GM19438 (cell line): ENCODE measurements around the gene NBL1.

Experiments used
- ATAC-seq: cut with Tn5 transposase; IDR thresholded peaks from one replicate; pipeline ENCODE4 v1.9.1; 2021; ENCODE audit warnings: low read depth; ENCODE audit not compliant: unreplicated experiment

NBL1 gene

DNA sequence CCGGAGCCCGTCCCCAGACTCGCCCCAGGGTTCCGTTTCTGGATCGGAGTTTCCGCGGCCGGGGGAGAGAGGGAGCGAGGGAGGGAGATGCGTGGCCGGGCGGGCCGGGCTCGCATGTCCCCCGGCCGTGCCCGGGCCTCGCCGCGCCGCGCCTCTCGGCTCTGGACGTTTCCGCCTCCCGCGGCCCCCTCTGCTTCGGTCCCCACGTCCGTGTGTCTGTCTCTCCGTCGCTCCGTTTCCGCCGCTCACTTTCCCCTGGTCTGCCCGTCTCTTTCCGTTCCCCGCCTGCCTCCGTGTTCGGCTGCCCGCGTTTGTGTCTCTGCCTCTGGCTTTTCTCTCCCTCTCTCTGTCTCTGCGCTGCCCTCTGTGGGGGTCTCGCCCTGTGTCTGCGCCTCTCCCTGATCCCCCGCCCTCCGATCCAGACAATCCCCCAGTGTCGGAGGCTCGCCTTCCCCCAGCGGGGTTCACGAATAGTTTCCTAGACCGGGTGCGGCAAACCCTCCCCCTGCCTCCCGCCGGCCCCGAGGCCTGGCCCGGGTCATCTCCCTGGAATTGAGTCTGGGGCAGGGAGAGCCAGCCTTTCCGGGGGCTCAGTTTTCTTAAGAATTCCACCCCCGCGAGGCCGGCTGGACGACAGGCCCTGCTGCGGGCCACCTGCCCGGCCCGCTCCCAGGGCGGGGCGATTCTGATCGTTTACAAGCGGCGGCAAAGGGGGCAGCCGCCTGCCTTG is 735 bp downstream of the NBL1 start:
- ATAC-seq: no peak

DNA sequence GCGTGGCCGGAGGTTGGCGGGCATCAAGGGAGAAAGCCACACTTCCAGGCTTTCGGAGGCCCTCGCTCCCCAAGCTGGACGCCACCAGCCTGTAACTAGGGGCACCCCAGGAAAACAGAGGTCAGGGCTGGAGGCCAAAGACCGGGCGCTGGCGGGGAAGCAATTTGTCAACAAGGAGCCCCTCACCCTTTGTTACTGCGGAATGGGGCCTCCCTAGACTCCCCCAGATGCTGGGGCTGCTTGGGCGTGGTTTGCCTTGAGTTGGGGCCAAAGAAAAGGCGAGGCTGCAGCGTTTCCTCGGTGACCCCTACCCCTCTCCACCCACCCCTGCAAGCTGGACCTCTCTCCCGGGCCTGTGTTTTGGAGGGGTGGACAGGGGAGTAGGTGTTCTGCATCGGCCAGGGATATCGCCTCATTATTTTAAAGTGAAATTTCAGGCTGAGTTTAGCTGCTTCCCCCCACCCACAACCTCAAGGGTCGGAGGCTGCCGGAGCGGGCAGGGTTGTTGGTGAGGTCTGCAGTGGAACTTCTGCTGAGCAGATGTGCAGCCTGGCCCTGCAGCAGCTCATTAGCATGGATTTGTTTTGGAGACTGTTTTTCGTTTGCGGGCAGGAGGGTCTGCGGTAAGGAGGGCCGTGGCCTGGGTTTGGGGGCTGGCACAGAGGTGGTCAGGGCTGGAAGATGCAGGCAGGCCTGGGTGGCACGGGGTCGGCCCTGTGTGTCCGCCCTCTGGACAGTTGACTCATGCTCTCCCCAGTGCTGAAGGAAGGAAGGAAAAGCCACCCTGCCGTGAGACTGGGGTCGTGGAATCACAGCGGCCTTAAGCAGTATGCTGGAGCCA is 1.5 kb downstream of the NBL1 start:
- no peak for ATAC-seq

DNA sequence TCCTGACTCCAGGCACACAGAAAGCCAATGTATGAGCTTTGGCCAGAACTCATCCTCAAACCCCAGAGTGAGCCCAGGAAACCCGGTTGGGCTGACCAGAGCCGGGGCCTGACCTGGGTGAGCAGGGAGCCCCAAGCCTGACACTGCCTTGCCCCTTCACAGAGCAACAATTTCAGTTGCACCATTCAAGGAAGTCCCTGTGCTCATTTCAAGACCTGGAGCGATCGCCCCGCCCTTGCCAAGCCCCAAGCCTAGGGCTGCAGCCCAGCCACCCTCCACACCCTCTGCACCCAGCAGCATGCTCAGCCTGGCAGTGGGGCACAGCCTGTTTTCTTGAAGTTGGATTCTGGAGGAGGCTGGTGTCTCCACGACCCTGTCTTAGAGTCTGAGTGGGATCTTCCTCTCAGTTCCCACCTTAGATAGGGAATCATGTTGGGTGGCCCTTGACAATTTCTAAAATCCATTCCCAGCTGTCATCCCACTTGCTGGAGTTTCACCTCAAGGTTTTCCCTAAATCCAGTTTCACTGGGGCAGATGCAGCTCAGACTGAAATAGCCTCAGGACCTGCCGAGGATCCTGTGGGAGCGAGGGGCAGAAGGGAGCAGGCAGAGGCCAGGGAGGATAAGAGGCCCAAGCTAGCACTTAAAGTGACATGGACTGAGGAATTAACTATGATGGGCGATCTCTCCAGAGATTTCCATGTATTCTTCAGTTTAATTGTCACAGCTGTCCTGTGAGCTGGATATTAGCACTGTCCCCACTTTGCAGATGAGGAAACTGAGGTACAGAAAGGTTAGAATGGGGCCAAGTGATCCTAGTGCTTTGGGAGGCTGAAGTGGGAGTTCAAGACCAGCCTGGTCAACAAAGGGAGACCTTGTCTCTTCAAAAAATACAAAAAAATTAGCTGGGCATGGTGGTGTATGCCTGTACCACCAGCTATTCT is 2.5 kb downstream of the NBL1 start:
- no peak for ATAC-seq

DNA sequence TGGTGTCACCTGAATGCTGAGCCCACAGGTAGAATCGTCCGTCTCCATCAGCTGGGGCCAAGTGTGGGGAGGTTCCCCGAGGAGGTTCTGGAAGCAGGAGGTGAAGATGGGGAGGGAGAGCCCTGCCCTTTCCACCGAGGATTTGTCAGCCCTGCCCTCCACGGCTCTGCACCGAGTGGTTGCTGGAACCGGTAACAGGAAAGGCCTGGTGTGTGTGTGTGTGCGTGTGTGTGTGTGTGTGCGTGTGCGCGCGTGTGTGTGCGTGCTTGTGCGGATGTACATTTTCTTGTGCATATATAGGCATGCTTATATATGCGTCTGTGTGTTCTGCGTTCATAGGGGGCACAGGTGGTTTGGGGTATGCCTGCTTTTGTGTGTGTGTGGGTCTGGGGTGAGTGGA is 3.5 kb downstream of the NBL1 start:
- no peak for ATAC-seq

DNA sequence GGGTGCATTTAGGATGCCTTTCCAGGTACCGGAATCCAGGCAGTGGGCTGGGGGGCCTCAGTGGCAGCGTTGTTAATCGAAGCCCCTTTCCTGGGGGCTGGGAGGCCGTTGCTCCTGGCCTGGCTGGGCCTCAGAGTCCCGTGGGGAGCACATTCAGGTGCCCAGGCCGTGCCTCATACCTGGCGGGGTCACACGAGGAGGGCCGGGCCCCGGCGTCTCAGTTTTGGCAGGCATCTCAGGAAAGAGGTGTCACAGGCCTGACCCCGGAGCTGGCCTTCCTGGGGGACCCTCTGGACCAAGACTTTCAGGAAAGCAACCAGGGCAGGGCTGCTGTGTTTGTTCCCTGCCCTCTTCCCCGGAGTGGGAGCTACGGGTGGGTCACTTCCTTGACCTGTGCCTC is 4.1 kb downstream of the NBL1 start:
- ATAC-seq: no peak

DNA sequence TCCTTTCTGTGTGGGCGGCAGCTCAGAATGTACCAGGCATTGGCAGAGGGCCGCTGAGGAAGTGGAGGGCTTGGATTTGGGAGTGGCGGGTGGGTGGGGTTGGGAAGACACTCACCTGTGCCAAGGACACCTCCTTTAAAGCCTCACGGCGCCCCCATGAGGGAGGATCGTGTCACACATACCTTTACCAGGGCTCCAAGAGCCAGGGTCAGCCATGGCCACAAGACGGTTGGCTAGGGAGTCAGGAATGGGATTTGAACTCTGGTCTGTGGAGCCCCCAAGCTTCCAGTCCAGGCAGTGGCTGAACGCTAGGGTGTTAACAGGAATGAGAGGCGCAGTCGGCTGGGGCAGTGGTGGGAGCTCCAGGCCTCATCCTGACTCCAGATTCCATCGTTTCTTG is 4.6 kb downstream of the NBL1 start:
- no peak for ATAC-seq

DNA sequence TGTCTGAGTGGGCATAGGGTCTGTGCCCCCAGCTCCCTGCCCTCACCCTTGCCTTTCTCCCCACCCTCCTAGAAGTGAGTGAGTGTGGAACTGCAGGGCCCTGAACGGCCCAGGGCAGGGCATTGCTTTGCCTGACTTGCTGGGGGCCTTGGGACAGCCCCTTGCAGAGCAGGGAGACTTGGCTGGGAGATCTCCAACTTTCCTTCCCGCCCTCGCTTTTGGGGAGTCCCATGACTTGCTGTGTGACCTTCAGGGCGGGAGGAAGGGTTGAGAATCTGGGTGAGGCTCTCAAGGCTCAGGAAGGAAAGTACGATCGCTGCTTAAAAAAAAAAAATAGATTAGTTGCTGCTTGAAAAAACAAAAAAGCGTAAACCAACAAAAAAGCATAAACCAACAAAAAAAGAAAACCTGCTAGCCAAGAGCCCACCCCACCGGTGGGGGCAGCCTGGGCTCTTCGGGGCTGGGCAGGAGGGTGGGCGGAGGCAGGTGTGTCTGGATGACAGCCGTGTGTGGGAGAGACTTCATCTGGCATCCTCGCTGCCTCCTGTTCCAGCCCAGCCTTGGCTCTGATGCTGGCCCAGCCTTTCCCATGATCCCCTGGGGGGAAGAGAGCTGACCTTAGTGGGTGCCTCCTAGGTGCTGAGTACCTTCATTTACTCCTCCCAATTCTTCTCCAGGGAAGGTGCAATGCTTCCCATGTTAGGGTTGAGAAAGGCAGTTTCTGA is 6.5 kb downstream of the NBL1 start:
- ATAC-seq: no peak

DNA sequence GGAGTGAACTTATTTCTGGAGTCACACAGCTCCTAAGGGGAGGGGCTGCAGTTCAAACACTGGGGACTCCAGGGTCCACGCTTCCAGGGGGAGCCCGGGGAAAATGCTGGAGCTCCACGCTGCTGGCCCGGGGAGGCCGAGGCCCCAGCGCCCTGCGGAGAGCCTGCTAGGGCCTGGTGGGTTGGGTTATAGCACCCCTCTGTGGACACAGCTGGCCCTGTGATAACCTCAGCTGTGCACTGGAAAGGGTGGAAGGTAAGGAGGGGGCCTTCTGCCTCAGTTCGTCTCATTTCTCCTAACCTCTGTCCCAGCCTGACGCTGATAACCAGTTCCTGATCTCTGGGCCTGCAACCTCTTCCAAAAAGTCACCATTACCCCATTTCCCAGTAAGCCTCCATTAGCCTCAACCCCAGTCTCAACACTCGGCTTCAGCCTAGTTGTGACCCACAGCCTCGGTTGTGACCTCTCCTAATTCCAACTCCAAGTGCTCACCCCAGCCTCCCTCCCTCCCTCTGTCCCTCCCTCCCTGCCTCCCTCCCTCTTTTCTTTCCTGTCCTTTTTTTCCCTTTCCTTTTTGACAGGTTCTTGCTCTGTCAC is 7.1 kb downstream of the NBL1 start:
- no peak for ATAC-seq

DNA sequence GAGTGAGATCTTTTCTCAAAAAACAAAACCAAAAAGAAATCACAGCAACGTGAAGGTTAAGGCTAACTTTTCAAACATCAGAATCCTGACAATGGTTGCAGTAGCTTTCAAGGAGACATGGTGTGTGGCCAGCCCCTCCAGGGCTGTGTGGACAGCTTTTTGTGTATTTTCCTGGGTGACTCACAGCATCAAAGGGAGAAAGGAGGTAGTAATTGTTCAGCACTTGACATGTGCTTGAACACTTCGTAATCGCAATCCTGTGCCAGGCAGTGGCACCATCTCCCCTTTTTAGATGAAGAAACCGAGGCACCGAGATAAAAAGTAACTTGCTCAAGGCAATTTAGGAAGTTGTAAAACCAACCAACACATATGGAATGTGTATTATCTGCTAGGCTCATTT is 10.3 kb downstream of the NBL1 start:
- ATAC-seq: no peak

DNA sequence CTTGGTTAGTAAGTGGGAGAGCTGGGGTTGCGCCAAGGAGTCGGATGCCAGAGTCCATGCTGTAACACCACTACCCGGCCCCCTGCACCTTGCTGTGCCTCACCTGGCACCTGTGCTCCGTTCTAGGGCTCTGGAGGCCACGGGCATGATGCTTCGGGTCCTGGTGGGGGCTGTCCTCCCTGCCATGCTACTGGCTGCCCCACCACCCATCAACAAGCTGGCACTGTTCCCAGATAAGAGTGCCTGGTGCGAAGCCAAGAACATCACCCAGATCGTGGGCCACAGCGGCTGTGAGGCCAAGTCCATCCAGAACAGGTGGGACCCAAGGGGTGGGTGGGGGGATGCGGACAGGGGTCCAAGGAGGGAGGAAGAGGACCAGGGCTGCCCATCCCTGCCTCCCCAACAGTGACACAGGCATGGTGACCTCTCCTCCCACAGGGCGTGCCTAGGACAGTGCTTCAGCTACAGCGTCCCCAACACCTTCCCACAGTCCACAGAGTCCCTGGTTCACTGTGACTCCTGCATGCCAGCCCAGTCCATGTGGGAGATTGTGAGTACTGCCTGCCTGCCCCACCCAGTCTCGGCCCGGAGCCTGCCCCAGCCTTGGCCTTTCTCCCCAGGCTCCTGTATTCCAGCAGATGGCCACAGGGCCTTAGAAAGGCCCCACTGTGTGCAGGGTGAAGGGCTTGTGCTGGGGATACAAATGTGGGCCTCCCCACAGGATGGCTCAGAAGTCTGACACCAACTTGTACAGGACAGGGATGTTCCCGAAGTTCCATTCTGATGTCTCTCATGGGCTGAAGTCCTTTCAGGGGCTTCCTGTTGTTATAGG is 11.0 kb downstream of the NBL1 start:
- ATAC-seq: no peak

DNA sequence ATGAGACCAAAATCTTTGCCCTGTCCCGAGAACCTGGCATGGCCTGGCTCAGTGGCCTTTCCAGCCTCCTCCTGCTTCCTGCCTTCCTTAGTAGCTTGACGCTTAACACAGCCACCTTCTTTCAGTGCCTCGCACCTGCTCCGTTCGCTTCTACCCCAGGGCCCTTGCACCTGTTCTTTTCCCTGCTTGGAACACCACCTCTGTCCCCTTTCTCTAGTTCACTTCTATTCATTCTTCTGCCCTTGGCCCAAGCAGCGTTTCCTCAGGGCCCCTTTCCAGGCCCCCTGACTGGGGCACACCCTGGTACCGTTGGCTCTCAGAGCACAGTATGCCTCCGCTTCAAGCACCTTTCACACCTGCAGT is 11.6 kb downstream of the NBL1 start:
- no peak for ATAC-seq

DNA sequence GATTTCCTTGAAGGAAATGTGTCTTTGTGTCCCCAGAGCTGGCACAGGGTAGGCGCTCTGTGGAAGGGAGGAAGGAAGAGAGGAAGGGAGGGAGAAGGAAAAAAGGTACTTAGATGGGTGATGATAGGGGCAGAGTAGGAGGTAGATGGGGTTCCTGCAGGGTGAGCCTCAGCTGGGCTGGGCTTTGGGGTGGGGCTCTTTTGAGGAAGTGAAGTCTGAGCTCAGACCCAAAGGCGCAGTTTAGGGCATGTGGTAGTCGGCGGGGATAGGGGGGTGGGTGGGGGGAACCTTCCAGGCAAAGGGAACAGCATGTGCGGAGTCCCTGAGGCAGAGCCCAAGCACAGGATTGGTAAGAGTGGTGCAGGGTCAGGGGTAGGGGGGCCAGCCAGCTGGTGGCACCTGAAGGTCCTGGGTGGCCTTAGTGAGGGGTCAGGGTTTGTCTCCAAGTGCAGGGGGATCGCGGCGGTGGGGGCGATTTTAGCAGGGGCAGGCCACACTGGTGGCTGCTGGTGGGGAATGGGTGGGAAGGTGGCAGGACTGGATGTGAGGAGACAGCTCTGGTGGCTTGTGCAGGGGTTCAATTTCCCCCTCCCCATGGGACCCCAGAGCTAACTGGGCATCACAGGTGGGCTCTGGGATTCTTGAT is 12.1 kb downstream of the NBL1 start:
- ATAC-seq: no peak

DNA sequence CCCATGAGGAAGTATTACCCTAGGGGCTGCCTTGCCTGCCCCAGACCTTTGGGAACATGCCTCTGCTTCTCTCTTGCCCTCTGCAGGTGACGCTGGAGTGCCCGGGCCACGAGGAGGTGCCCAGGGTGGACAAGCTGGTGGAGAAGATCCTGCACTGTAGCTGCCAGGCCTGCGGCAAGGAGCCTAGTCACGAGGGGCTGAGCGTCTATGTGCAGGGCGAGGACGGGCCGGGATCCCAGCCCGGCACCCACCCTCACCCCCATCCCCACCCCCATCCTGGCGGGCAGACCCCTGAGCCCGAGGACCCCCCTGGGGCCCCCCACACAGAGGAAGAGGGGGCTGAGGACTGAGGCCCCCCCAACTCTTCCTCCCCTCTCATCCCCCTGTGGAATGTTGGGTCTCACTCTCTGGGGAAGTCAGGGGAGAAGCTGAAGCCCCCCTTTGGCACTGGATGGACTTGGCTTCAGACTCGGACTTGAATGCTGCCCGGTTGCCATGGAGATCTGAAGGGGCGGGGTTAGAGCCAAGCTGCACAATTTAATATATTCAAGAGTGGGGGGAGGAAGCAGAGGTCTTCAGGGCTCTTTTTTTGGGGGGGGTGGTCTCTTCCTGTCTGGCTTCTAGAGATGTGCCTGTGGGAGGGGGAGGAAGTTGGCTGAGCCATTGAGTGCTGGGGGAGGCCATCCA is 12.8 kb downstream of the NBL1 start:
- no peak for ATAC-seq

DNA sequence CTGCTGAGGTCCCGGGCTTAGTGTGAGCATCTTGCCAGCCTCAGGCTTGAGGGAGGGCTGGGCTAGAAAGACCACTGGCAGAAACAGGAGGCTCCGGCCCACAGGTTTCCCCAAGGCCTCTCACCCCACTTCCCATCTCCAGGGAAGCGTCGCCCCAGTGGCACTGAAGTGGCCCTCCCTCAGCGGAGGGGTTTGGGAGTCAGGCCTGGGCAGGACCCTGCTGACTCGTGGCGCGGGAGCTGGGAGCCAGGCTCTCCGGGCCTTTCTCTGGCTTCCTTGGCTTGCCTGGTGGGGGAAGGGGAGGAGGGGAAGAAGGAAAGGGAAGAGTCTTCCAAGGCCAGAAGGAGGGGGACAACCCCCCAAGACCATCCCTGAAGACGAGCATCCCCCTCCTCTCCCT is 13.4 kb downstream of the NBL1 start:
- ATAC-seq: no peak

DNA sequence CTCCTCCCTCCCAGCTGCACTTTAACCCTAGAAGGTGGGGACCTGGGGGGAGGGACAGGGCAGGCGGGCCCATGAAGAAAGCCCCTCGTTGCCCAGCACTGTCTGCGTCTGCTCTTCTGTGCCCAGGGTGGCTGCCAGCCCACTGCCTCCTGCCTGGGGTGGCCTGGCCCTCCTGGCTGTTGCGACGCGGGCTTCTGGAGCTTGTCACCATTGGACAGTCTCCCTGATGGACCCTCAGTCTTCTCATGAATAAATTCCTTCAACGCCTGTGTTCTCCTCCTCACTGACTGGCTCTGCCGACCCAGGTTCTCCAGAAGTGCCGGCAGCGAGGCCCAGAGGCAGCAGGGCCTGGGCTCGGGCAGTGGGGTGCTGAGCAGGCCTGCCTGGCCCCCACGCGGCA is 14.1 kb downstream of the NBL1 start:
- ATAC-seq: no peak

DNA sequence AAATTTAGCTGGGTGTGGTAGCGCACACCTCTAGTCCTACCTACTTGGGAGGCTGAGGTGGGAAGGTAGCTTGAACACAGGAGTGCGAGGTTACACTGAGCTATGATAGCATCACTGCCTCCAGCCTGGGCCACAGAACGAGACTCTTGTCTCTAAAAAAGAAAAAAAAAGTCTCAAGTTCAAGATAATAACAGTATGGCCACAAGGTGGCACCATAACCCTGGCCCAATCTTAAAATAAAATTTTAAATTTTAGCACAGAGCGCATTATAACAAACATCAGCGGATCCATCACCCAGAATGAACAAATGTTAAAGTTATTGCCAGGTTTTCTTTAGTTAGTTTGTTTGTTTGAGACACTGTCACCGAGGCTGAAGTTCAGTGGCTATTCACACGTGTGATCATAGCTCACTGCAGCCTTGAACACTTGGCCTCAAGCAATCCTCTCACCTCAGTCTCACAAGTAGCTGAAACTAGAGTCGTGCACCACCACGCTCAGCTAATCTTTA is 17.7 kb downstream of the NBL1 start:
- no peak for ATAC-seq

DNA sequence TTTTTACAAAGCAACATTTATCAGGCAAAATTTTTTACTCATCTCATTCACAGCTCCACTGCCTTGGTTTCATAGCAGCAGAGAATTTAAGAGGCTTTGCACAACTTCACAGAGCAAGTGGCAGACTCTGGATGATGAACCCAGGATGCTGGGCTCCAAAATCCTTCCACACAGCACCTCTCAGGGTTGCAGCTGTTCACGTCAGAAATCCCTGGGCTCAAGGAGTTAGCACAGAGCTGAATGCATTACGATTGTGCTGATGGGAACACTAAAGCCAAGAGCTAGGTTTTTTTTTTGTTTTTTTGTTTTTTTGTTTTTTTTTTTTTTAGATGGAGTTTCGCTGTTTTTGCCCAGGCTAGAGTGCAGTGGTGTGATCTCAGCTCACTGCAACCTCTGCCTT is 18.2 kb downstream of the NBL1 start:
- ATAC-seq: no peak
